ENCODE measurements around the gene YIPF7.

GRCh38 chr4:44670506-44671199, 19.2 kb upstream of the YIPF7 start:
- TF ChIP-seq CTCF (tag by site-specific recombination; IDR thresholded peaks at IDR 0.05) (no peak), ZBTB1 (tag by site-specific recombination; IDR thresholded peaks at IDR 0.05) (no peak), ZNF692 (tag by site-specific recombination; IDR thresholded peaks at IDR 0.05) (no peak), HIC1 (tag by site-specific recombination; IDR thresholded peaks at IDR 0.05) (no peak)
